Panc1 (cell line): Measurements from ENCODE around the gene RABGAP1L. TPM values are rescaled to one million over a fixed set of nuclear protein-coding genes. Genes with fewer than 3 reads are reported as not detected.
A peak's percentile ranks its signal among the peaks of the same experiment; 100 is the strongest.

ENCODE experiments used
- ATAC-seq: fragments of 200-7000 bp; cut with Tn5 transposase; 2 replicates; pipeline ENCODE4 v1.9.1; 2020; ENCODE audit warnings: mild to moderate bottlenecking, moderate library complexity
- BruUV-seq: library from RNA; stranded (reverse); fragments of 400-500 nt; replicated peaks from 2 replicates; lab custom pipeline; 2021; lab: Mats Ljungman, UMichigan
- CTCF ChIA-PET: fragments of 300-600 bp; sonication (Branson Sonifier 250); formaldehyde crosslinking; loops from one replicate; lab custom pipeline; 2022; ENCODE audit warnings: antibody characterized with exemption; lab: Charles Lee
- POLR2A ChIA-PET: fragments of 300-600 bp; sonication (Branson Sonifier 250); formaldehyde crosslinking; loops from one replicate; lab custom pipeline; 2022; ENCODE audit warnings: antibody characterized with exemption; lab: Charles Lee
- DNase-seq: peaks from one replicate; pipeline ENCODE4 v3.0.0-alpha.2; 2010; ENCODE audit warnings: low read depth, low spot score
- H3K27ac ChIP-seq: 2 replicates; pipeline ENCODE4 v1.5.1; 2011; ENCODE audit warnings: mild to moderate bottlenecking, low read length, inconsistent platforms
- H3K27me3 ChIP-seq: fragments of 200-500 bp; sonication (Bioruptor generic); 2 replicates; pipeline ENCODE4 v1.6.0; 2014; ENCODE audit warnings: low read length, inconsistent platforms; ENCODE audit not compliant: control insufficient read depth, insufficient read depth
- H3K36me3 ChIP-seq: fragments of 200-500 bp; sonication (Bioruptor generic); 2 replicates; pipeline ENCODE4 v1.5.1; 2014; ENCODE audit warnings: inconsistent platforms, mild to moderate bottlenecking, low read length, moderate library complexity; ENCODE audit not compliant: control insufficient read depth, insufficient read depth
- H3K4me1 ChIP-seq: 2 replicates; pipeline ENCODE4 v1.5.1; 2011; ENCODE audit warnings: inconsistent platforms, mild to moderate bottlenecking, low read length, moderate library complexity; ENCODE audit not compliant: control insufficient read depth, insufficient read depth
- H3K4me3 ChIP-seq, 2 experiments: 2 replicates each; pipeline ENCODE4 v1.5.1; 2011 to 2012; ENCODE audit warnings: low read depth in 2 of 2, low read length in 2 of 2, mild to moderate bottlenecking in 2 of 2, inconsistent platforms in 1 of 2, moderate library complexity in 1 of 2
- H3K9me3 ChIP-seq: fragments of 200-500 bp; sonication (Bioruptor generic); 2 replicates; pipeline ENCODE4 v1.5.1; 2014; ENCODE audit warnings: low read depth, mild to moderate bottlenecking, inconsistent platforms, low read length, moderate library complexity; ENCODE audit not compliant: control insufficient read depth, insufficient read depth
- CTCF ChIP-seq: fragments of 450-650 bp; IDR thresholded peaks from 2 replicates; pipeline ENCODE4 v1.5.1; 2017; ENCODE audit warnings: mild to moderate bottlenecking
- POLR2AphosphoS5 ChIP-seq: IDR thresholded peaks from 2 replicates; pipeline ENCODE4 v1.6.1; 2012; ENCODE audit warnings: mild to moderate bottlenecking, low read depth, low read length, moderate library complexity
- SIN3A ChIP-seq: IDR thresholded peaks from 2 replicates; pipeline ENCODE4 v1.6.1; 2012; ENCODE audit warnings: low read depth, mild to moderate bottlenecking, low read length, moderate library complexity, borderline replicate concordance; ENCODE audit not compliant: insufficient read depth
- TCF7L2 ChIP-seq: IDR thresholded peaks from 2 replicates; pipeline ENCODE4 v1.6.1; 2011; ENCODE audit warnings: mild to moderate bottlenecking, low read depth, low read length, inconsistent platforms
- in situ Hi-C: cut with HindIII; loops from 2 replicates; pipeline ENCODE4 v1.10.0; 2016; ENCODE audit warnings: low sequenced_read_pairs, low pct_unique_long_range_greater_than_20kb
- intact Hi-C: fragments of 100-400 bp; cut with micrococcal nuclease; formaldehyde crosslinking; loops from one replicate; pipeline ENCODE4 v1.10.0; 2022; ENCODE audit not compliant: unreplicated experiment
- total RNA-seq: library from RNA; stranded (reverse); gene quantifications from one replicate; pipeline ENCODE4 v1.2.1, GENCODE V29; 2021; ENCODE audit not compliant: unreplicated experiment
- TF ChIP-seq, protein P1 (sequence below), 2 experiments: IDR thresholded peaks; 2 replicates each; pipeline ENCODE4 v1.6.1; 2011 to 2012; ENCODE audit warnings: low read depth in 2 of 2, control low read depth in 1 of 2, low read length in 1 of 2, mild to moderate bottlenecking in 1 of 2, moderate library complexity in 1 of 2; ENCODE audit not compliant: insufficient read depth in 1 of 2

Gene RABGAP1L
- total RNA-seq, 1 experiment from 2014 or later, result 37.0 TPM

DNA sequence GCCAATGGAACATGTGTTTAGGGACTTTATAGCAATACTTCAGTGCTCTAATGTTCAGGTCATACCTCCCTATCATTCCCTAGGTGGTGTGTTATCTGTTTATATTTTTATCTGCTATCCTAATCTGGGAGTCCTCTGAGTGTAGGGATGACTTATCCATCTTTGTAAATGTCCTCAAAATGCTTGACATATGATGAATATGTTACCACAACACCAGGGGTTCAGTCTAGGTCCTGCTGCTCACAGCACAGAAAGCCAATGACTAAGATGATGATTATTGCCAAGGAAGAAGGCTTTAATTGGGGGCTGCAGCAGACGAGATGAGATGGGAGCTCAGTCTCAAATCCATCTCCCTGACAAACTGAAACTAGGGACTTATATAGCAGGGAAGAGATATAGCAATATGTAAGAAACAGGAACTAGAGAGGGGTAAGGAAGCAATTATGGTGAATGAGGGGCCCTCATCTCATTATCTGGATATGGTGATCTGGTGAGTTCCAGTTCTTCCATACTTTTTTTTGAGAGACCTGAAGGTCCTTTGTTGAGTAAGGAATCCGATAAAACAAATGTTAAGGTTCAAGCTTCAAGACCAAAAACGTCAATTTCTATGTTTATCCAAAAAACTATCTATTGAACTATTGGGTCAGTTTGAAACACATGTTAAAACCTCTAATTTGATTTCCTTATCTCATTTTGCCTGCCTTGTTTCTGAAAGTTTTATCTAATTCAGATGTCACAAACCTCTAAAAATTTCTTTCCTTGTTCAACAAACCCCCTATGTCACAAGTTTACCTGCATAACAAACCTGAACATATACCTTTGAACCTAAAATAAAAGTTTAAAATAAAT is 583.7 kb downstream of the RABGAP1L start:
- no TSS peak for BruUV-seq
- H3K4me3 ChIP-seq, result no peak overlapping the region
- H3K9me3 ChIP-seq, result no peaks in the 10 kb centered on the region
- TF ChIP-seq TCF7L2 (no peak), SIN3A (no peak), CTCF (no peak), POLR2AphosphoS5 (no peak)
- TF ChIP-seq, protein P1, sequence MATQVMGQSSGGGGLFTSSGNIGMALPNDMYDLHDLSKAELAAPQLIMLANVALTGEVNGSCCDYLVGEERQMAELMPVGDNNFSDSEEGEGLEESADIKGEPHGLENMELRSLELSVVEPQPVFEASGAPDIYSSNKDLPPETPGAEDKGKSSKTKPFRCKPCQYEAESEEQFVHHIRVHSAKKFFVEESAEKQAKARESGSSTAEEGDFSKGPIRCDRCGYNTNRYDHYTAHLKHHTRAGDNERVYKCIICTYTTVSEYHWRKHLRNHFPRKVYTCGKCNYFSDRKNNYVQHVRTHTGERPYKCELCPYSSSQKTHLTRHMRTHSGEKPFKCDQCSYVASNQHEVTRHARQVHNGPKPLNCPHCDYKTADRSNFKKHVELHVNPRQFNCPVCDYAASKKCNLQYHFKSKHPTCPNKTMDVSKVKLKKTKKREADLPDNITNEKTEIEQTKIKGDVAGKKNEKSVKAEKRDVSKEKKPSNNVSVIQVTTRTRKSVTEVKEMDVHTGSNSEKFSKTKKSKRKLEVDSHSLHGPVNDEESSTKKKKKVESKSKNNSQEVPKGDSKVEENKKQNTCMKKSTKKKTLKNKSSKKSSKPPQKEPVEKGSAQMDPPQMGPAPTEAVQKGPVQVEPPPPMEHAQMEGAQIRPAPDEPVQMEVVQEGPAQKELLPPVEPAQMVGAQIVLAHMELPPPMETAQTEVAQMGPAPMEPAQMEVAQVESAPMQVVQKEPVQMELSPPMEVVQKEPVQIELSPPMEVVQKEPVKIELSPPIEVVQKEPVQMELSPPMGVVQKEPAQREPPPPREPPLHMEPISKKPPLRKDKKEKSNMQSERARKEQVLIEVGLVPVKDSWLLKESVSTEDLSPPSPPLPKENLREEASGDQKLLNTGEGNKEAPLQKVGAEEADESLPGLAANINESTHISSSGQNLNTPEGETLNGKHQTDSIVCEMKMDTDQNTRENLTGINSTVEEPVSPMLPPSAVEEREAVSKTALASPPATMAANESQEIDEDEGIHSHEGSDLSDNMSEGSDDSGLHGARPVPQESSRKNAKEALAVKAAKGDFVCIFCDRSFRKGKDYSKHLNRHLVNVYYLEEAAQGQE (IDR thresholded peaks at IDR 0.05; ENCODE audit: insufficient read depth in 1 of 2, low read depth in 2 of 2, low read length in 1 of 2), result no peak
- H3K4me1 ChIP-seq, result no peaks in the 10 kb centered on the region
- no peak for DNase-seq
- CTCF ChIA-PET, result interaction anchor here (0.7 to 1.0 kb wide), 3 partner anchors 385 to 483 kb away, joined by 3 to 13 read pairs (median 3); no protein-coding TSS in a partner anchor
- in situ Hi-C loops, result no loop called here
- no peak for ATAC-seq
- POLR2A ChIA-PET, result no interaction called here
- no peak overlapping the region for H3K27ac ChIP-seq
- H3K27me3 ChIP-seq, result no peaks in the 10 kb centered on the region
- intact Hi-C loops, result loop anchor here (5.0 kb wide), 1 partner anchor 481 kb away; no protein-coding TSS in a partner anchor
- H3K36me3 ChIP-seq, result no peaks in the 10 kb centered on the region

- in situ Hi-C loops, result no loop called here
- intact Hi-C loops, result loop anchor here (5.0 kb wide), 1 partner anchor 482 kb away; no protein-coding TSS in a partner anchor
- H3K9me3 ChIP-seq, result no peaks in the 10 kb centered on the region
- no peak overlapping the region for H3K27ac ChIP-seq
- TF ChIP-seq, protein P1 (IDR thresholded peaks at IDR 0.05; ENCODE audit: insufficient read depth in 1 of 2, low read depth in 2 of 2, low read length in 1 of 2), result no peak
- TF ChIP-seq CTCF, result peak; percentile 72; the same call in 1 of the 2 replicates
- no peak for TF ChIP-seq SIN3A
- POLR2A ChIA-PET, result no interaction called here
- CTCF ChIA-PET, result interaction anchor here (0.7 to 0.9 kb wide), 2 partner anchors 384 to 481 kb away, joined by 3 to 13 read pairs; no protein-coding TSS in a partner anchor
- DNase-seq, result peak; percentile 12
- no peak for ATAC-seq
- H3K4me1 ChIP-seq, result no peaks in the 10 kb centered on the region
- no peak overlapping the region for H3K4me3 ChIP-seq
- H3K36me3 ChIP-seq, result no peaks in the 10 kb centered on the region
- BruUV-seq, result TSS peak; percentile 45
- H3K27me3 ChIP-seq, result no peaks in the 10 kb centered on the region
These were observed 584.6 kb downstream of the RABGAP1L start for GRCh38 chr1:174743654-174744561.
